Stimulated activated naive CD4-positive, alpha-beta T cell treated with Interleukin-2 at 50 U/mL for 16 hours (primary cell): ENCODE data around the gene ZC3H12C.
"Not testable (repeated sequence)": the region's sequence is repeated elsewhere in the genome, so short reads cannot be mapped to it uniquely, and the experiment has no call there.

Experiments
- DNase-seq: peaks from one replicate; lab custom pipeline; 2025; lab: John Stamatoyannopoulos, UW

ZC3H12C gene

GRCh38 chr11:110185121-110185591 lies 92.0 kb downstream of the ZC3H12C start:
- no peak for DNase-seq

GRCh38 chr11:110185599-110185998 lies 92.4 kb downstream of the ZC3H12C start:
- DNase-seq: no peak

GRCh38 chr11:110186456-110186855 lies 93.3 kb downstream of the ZC3H12C start:
- no peak for DNase-seq

- no peak for DNase-seq
Measured at GRCh38 chr11:110186867-110187266, 93.7 kb downstream of the ZC3H12C start.

GRCh38 chr11:110187731-110188130 lies 94.5 kb downstream of the ZC3H12C start:
- DNase-seq: no peak

- DNase-seq: no peak
Measured at GRCh38 chr11:110190885-110191284, 97.7 kb downstream of the ZC3H12C start.

GRCh38 chr11:110192604-110193282 lies 99.6 kb downstream of the ZC3H12C start:
- not testable (repeated sequence) for DNase-seq

- not testable (repeated sequence) for DNase-seq
Measured at GRCh38 chr11:110194211-110194766, 101.1 kb downstream of the ZC3H12C start.

GRCh38 chr11:110196241-110196754 lies 103.1 kb downstream of the ZC3H12C start:
- DNase-seq: no peak

- DNase-seq: no peak
Measured at GRCh38 chr11:110196884-110197420, 103.8 kb downstream of the ZC3H12C start.

- no peak for DNase-seq
Measured at GRCh38 chr11:110198031-110198729, 105.0 kb downstream of the ZC3H12C start.

GRCh38 chr11:110199184-110199981 lies 106.2 kb downstream of the ZC3H12C start:
- DNase-seq: no peak

- no peak for DNase-seq
Measured at GRCh38 chr11:110200241-110200640, 107.0 kb downstream of the ZC3H12C start.

GRCh38 chr11:110200836-110201235 lies 107.6 kb downstream of the ZC3H12C start:
- DNase-seq: no peak

GRCh38 chr11:110207123-110207522 lies 113.9 kb downstream of the ZC3H12C start:
- no peak for DNase-seq

GRCh38 chr11:110208678-110209312 lies 115.6 kb downstream of the ZC3H12C start:
- not testable (repeated sequence) for DNase-seq

- DNase-seq: not testable (repeated sequence)
Measured at GRCh38 chr11:110209313-110209694, 116.1 kb downstream of the ZC3H12C start.

GRCh38 chr11:110217223-110217877 lies 124.2 kb downstream of the ZC3H12C start:
- no peak for DNase-seq

- DNase-seq: no peak
Measured at GRCh38 chr11:110217936-110218335, 124.7 kb downstream of the ZC3H12C start.

GRCh38 chr11:110219006-110219785 lies 126.0 kb downstream of the ZC3H12C start:
- no peak for DNase-seq
